Activated gamma-delta T cell (primary cell): ENCODE measurements around the gene FABP7.

Experiments
- DNase-seq: peaks from one replicate; lab custom pipeline; 2025; lab: John Stamatoyannopoulos, UW

FABP7 gene

DNA sequence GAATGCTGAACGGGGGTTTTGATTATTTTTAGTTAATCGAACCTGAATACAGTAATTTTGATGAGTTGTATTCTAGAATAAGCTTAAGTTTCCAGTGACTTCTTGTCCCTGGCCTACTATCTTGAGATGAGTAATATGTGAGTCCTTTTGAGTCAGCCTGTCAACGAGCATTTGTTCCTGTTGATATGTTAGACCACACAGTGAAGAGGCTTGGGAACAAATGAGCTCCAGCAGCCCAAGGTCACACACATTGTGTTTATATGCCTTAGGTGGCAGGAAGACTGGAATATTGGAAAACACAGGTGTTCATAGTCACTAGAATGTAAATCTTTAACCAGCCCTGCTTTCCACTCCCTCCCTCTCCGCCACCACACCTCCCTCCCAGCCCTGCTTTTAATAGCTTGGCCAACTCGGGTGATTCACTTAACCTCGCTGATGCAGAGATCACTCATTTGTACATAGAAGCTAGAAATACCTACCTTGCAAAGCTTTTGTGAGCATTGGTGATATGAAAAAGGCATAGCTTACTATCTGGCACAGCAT is 18.7 kb downstream of the FABP7 start:
- no peak for DNase-seq

DNA sequence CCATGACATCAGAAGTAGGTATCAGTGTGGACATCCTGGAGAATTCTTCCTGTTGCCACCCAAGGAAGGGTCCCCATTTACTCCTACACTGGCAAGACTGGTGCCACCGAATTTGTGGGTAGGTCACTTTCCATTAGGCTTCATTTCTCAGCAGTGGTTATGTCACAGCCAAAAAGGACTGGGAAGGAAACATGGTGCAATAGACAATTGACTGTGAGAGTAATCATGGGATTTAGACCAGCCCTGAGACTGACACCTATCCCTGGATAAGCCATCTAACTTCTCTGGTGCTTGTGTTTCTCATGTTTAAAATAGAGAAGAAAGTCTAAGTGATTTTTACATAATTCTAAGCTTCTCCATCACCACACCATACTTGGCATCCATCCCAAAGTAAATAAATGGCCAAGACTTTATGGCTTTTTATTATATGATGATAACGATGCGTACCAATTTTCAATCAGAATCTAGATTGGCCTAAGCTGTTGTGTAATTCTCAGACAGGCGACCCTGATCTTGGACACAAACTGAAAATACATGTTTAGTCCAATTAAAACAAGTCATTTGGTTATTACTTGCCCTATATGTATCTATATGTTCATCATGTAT is 19.7 kb downstream of the FABP7 start:
- no peak for DNase-seq

DNA sequence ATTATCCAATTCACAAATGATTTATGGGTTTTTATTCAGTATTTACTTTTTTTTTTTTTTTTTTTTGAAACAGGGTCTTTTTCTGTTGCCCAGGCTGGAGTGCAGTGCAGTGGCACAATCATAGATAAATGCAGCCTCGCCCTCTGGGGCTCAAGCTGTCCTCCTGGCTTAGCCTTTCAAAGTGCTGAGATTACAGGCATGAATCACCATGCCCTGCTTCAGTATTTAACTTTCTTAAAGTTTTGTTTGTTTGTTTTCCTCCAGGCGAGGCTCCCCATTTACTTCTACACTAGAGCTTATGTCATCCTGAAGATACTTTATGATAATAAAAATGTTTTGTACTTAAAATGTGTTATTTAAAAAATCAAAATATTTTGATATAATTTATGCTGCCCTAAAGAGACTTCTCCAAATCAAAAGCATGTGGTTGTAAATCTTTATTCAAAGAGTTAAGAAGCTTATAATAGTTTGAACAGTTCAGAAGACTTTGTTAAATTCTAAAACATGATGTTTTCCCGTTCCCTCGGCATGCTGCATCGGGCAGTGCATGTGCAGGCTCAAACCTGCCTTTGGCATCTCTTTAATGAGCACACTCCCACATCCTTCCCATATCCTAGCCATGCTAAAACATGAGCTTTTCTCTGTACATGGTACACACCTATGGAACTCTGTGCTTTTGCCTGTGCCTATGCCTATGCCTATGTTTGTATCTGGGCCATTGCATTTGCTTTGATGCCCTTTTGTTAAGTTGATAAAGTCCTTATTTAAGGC is 20.6 kb downstream of the FABP7 start:
- DNase-seq: no peak

DNA sequence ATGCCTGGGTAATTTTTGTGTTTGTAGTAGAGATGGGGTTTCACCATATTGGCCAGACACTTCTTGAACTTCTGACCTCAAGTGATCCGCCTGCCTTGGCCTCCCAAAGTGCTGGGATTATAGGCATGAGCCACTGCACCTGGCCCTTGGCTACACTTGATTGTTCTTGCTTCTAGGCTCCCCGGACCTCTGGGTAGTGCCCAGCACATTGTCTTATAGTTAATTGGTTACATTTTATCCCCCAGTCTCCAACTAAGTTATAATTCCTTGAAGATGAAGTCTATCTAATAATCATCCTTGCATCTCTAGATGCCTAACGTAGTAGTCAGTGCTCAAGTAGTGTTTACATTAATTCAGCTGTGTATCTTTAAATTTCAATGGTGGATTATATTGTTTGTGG is 21.4 kb downstream of the FABP7 start:
- no peak for DNase-seq

DNA sequence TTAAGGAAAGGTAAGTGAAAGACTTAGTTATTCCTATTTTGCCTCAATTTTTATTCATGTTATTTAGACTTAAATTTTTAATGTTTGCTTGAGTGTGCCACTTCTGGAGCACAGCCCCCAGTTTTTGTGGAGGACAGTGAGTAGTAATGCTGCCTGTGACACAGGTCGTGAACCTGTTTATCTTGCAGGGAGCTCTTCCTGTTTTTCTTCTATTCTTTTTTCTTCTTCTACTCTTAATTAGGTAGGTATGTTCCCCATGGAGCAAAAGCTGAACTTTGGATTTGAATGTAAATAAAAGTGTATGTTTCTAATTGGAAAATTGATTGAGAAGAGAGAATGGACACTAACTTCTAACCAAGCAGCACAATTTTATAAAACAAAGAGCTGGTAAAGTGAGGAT is 21.9 kb downstream of the FABP7 start:
- no peak for DNase-seq

DNA sequence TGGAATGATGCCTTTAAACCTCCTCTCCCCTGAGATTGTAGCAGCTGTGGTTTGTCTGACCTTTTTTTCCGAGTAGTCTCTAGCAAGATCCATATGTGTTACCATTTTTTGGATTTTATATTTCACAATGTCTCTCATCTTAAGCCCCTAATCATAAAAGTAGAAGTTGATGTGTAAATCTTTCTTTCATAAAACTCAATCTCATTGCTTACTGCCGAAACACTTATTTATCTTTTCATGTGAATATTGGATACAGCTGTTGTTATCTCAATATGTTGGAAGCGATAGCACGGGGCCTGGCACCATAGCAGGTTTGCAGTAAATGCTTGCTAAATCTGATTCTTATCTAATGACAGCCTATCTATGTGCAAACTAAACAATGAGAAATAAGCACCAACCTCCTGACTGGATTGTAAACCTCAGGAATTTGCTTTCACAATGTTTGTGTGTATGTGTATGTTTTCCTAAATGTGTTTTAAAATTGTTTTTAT is 23.7 kb downstream of the FABP7 start:
- DNase-seq: no peak

DNA sequence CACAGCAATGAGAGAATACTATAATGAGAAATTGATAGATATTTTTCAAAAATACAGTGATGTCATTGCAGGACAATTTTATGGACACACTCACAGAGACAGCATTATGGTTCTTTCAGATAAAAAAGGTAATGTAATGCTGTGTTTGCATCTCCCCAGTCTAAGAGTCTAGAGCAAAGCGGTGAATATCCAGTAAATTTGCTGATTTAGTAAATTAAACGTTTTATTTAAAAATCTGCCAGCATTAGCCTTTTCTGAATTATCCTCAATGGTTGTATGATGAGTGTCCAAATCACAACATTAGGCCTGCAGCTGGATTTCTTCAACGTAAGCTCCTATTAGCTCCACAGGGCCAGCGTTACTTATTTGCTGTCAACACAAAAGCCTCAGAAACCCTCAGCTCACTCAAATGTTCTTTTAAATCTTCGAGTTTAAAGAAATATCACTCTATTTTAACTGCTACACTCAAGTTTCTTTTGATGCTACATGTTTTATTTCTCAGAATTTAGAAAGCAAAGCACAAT is 25.5 kb downstream of the FABP7 start:
- no peak for DNase-seq

DNA sequence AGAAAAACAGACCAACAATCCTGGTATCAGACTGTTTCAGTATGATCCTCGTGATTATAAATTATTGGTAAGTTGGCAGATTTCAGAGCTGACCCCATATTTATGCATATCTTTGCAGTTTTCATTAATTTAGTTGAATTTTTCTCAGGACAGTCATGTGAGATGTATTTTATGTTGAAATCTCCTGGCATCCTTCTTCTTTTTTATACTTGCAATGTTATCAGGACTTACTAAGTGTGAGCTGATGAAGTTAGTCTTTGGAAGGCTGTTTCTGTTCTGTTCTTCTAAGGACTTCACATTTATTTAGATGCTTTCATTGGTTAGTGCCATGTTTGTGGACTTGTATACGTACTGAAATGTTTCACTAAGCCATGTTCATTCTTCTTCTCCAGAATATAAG is 26.8 kb downstream of the FABP7 start:
- DNase-seq: no peak

DNA sequence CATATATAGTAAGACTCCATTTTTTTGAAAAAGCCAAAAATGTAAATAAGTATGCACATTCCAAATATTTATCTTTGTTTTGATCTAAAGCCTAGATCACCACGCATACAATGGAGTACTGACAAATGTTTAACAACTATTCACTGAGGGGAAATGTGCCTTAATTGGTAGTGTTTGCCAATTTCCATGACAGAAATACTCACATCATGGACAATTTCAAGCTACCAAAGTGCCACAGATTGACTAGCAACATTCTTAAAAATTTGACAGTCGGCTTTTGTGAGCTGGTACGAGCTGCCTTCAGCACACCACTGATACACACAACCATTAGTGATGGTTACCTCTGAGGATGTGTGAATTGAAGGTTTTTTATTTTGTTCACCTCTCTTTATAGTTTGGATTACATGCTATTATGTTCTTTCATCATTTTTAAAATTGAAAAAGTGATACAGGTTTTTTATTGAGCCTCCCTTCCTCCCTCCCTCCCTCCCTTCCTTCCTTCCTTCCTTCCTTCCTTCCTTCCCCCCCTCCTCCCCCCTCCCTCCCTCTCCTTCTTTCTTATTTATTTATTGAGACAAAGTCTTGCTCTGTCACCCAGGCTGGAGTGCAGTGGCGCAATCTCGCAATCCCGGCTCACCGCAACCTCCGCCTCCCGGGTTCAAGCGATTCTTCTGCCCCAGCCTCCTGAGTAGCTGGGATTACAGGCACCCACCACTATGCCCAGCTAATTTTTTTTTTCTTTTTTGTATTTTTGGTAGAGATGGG is 28.8 kb downstream of the FABP7 start:
- no peak for DNase-seq

DNA sequence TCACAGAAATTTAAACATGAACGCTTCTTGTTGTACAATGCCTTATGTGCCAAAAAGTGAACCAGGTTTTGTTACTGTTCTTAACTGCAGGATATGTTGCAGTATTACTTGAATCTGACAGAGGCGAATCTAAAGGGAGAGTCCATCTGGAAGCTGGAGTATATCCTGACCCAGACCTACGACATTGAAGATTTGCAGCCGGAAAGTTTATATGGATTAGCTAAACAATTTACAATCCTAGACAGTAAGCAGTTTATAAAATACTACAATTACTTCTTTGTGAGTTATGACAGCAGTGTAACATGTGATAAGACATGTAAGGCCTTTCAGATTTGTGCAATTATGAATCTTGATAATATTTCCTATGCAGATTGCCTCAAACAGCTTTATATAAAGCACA is 29.5 kb downstream of the FABP7 start:
- no peak for DNase-seq

DNA sequence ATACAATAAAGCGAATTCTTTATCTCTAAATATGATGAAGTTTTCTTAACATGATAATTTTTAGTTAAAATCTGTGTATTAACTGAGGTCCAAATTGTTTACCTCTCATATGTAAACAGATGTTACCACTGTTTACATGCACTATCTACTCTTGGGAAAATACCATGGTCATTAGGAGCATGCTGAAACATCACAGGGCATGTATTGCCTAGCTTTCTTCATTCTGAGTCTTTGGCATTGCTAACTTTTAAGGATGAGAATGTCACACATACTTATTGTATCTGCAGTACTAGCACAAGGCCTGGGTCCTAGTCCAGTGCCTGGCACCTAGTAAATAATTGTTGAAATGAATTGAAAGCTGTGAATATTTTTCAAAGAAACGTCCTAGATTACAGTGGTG is 30.2 kb downstream of the FABP7 start:
- DNase-seq: no peak

DNA sequence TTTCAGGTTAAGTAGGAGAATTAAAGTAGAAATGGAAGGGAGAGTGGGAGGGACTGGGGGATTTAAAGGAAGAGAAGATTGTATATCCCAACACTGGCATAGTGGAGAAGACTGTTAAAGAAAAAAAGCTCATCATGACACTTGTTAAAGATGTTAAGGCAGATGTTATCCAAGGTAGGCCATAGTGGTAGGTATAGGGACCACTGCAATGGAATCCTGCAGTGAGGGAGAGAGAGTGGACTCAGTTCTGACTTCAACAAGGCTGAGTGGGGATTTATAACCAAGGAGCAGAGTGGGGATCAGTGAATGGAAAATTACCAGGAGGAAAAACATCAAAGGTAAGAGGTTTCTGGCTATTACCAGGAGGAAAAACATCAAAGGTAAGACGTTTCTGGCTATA is 30.7 kb downstream of the FABP7 start:
- no peak for DNase-seq

DNA sequence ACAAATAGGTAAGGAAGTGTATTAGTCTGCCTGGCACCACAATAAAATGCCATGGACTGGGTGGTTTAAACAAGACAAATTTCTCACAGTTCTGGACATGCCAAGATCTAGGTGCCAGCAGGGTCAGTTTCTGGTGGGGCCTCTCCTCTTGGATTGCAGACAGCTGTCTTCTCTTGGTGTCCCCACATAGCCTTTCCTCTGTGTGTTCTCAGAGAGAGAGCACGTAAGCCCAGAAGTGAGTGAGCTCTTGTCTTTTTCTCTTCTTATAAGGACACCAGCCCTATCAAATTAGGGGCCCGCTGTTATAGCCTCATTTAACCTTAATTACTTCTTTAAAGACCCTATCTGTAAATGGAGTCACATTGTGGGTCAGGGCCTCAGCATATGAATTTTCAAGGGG is 37.8 kb downstream of the FABP7 start:
- no peak for DNase-seq

DNA sequence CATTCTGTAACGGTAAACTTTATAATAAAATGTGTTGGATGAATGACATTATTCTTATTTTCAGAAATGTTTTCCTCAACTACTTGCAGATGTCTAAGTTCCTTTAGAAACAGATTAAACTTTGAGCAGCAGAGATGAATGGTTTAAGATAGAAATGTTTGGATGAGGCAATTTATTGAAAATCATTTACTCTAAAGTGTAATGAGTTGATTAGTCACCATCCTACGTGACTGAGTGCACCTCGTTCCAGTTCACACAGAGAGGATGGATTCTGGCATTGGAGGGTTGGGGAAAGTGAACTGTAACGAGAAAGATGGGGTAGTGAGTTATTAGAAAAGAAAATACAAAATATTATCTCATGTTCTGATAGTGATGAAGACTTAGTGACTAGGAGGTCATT is 38.2 kb downstream of the FABP7 start:
- DNase-seq: no peak

DNA sequence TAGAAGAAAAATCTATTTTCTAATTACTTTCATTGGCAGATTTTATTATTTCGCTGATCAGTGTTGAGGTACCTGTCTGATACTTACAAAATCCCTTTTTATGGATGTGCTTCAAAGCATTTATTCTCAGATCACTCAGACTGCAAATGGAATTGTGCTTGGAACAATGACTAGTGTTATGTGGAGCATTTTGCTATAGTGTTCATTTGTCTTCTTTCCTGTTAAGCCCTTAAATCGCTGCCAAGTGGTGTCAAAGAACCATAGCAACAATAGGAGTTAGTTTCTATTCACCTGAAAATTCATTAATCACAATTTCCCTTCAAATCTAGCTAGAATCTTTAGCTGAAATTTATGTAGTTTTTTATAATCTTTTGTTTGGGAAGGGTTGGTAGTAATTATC is 39.4 kb downstream of the FABP7 start:
- no peak for DNase-seq

DNA sequence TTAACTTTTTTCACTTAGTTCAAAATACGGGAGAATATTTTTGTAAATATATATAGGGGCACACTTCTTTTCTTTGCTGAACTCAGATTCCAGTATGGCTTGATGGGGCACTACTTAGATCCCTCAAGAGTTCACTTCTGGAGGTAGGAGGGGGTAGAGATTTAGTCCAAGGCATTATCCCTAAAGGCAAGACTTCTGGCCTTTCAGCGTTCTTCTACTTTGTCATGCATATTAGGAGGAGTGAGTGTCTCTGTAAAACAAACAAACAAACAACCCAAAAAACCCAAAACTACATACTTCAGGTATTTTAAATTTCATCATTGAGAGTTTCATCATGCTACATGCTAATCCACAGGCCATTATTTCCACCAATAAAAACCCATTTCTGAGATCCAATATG is 41.6 kb downstream of the FABP7 start:
- no peak for DNase-seq

DNA sequence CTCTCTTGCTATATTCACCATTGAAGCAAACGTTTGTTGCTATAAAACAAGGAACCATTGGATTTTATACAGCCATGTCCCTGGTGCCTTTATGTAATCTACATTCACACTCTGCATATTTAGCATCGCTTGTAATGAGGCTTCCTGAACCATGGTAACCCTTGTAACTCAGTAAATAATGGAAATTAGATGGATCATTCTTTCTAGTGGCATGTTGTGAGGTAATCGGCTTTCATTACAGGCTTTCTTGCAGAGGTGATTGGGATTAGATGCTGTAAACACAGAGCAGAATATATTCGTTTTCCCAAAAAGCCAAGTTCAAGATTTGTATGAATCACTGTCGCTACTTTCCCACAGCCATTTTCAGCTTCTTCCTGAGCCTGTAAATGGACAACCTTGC is 45.6 kb downstream of the FABP7 start:
- no peak for DNase-seq

DNA sequence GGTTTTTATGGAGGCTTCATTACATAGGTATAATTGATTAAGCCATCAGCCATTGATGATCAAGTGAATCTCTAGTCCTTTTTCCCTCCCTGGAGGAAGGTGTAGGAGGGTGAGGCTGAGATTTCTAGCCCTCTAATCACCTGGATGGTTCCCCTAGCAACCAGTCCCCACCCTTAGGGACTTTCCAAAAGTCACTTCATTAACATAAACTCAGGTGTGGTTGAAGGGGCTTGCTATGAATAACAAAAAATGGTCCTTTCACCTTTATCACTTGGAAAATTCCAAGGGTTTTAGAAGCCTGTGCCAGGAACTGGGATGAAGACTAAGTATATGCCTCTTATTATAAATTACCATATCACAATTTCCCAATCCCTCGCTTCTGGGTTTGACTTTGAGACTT is 49.9 kb downstream of the FABP7 start:
- DNase-seq: no peak

DNA sequence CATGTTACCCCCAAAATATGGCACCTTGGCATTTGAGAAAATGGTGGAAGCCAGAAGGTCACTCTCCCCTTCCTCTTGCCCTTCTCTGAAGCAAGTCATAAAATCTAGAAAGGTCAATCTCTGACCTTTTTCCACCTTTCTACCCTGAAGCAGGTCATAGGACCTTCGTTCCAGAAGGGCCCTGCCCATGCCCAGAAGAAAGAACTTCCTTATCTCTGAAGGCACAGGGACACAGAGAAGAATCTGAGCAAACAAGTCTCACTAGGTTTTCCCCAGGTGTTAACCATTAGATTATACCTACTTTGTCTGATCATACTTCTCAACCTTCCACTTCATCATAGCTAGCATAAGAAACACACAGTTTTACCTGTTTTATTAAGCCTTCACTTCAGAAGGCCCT is 52.0 kb downstream of the FABP7 start:
- DNase-seq: no peak

DNA sequence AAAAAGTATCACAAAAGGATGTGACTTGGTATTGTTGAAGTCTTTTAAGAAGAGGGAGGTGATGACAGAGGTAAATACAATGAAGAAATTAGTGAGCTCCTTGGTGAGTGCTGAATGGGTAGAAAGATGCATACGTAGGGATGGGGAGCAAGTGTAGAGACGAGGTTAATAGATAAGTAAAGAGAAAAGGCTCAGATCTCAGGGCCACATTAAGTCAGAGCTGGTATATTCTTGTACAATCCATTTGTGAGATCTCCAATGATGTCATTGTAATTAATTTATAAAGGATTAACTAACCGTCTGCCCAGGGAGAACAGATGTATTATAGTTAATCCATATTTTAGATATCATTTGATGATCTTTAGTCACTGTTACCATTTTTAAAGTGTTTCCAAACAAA is 52.9 kb downstream of the FABP7 start:
- DNase-seq: no peak

DNA sequence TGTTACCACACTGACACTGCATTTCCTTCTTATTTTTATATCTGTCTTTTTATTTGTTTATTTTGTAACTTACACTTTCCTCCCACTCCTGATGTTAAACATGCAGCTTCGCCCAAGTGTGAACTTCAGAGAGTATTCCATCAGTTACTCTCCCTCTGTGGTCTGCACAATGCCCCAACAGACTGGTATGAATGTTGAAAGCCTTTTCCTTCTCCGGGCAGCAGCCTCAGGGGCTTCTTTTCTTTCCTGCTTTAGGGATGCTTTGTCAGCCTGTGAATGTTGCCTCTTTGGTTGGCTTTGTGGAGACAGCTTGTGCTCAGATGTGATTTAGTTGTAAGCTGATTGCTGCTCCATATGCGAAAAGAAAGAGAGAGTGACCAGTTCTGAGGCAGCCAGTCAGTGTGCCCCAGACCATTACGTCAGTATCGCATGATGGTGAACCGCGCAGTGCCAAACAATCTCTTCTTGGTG is 53.5 kb downstream of the FABP7 start:
- no peak for DNase-seq
